Midbrain (tissue), 1 donor: ENCODE measurements around the gene CRELD1.
A peak's percentile ranks its signal among the peaks of the same experiment; 100 is the strongest.
"Not testable (repeated sequence)": the region's sequence is repeated elsewhere in the genome, so short reads cannot be mapped to it uniquely, and the experiment has no call there.

Experiments
- DNase-seq: peaks from one replicate; lab custom pipeline; 2025; lab: John Stamatoyannopoulos, UW

CRELD1 gene

GRCh38 chr3:9934993-9935392 lies 1.4 kb downstream of the CRELD1 start:
- DNase-seq = no peak

- DNase-seq = no peak
Measured at GRCh38 chr3:9935966-9936510, 2.4 kb downstream of the CRELD1 start.

GRCh38 chr3:9937486-9938238 lies 4.0 kb downstream of the CRELD1 start:
- DNase-seq = no peak

GRCh38 chr3:9938966-9939365 lies 5.3 kb downstream of the CRELD1 start:
- DNase-seq = no peak

GRCh38 chr3:9939906-9940305 lies 6.3 kb downstream of the CRELD1 start:
- not testable (repeated sequence) for DNase-seq

GRCh38 chr3:9940746-9941145 lies 7.1 kb downstream of the CRELD1 start:
- DNase-seq = no peak

GRCh38 chr3:9942164-9942563 lies 8.5 kb downstream of the CRELD1 start:
- DNase-seq = no peak

GRCh38 chr3:9942934-9943690 lies 9.5 kb downstream of the CRELD1 start:
- DNase-seq = no peak

- no peak for DNase-seq
Measured at GRCh38 chr3:9944271-9944670, 10.6 kb downstream of the CRELD1 start.

- DNase-seq = no peak
Measured at GRCh38 chr3:9945358-9945757, 11.7 kb downstream of the CRELD1 start.

- peak; percentile 82 for DNase-seq
Measured at GRCh38 chr3:9946112-9947024, 12.7 kb downstream of the CRELD1 start.

GRCh38 chr3:9947025-9947995 lies 13.7 kb downstream of the CRELD1 start:
- DNase-seq = peak; percentile 62

- no peak for DNase-seq
Measured at GRCh38 chr3:9948586-9948985, 15.0 kb downstream of the CRELD1 start.

GRCh38 chr3:9949115-9949514 lies 15.5 kb downstream of the CRELD1 start:
- no peak for DNase-seq

GRCh38 chr3:9949626-9950025 lies 16.0 kb downstream of the CRELD1 start:
- DNase-seq = no peak

GRCh38 chr3:9951126-9951525 lies 17.5 kb downstream of the CRELD1 start:
- DNase-seq = no peak

- no peak for DNase-seq
Measured at GRCh38 chr3:9951598-9951961, 17.9 kb downstream of the CRELD1 start.

GRCh38 chr3:9951962-9952805 lies 18.6 kb downstream of the CRELD1 start, which contains the start of gene PRRT3:
PRRT3 (minus strand) TSS chr3:9952408; CDS start chr3:9950115, 2,293 bp downstream.
- DNase-seq = no peak

- no peak for DNase-seq
Measured at GRCh38 chr3:9955067-9955502, 21.5 kb downstream of the CRELD1 start.
